Testis (tissue), 3 donors: ENCODE measurements around the gene GTSE1. TPM values are rescaled to one million over a fixed set of nuclear protein-coding genes. Genes with fewer than 3 reads are reported as not detected.

Experiments
- DNase-seq: peaks from one replicate; pipeline ENCODE4 v3.0.0-alpha.2; 2019
- H3K27ac ChIP-seq, 2 donors: fragments of 200-600 bp; sonication (generic); one replicate each; pipeline ENCODE4 v1.5.1; 2019
- H3K27me3 ChIP-seq: fragments of 200-600 bp; sonication (generic); one replicate; pipeline ENCODE4 v1.5.1; 2019
- H3K36me3 ChIP-seq: fragments of 200-600 bp; sonication (generic); one replicate; pipeline ENCODE4 v1.5.1; 2017; ENCODE audit warnings: low read depth; ENCODE audit errors: missing control alignments
- H3K4me1 ChIP-seq: fragments of 200-600 bp; sonication (generic); one replicate; pipeline ENCODE4 v1.5.1; 2019
- H3K4me3 ChIP-seq, 2 donors: fragments of 200-600 bp; sonication (generic); one replicate each; pipeline ENCODE4 v1.5.1; 2017 to 2019
- H3K9me3 ChIP-seq: fragments of 200-600 bp; sonication (generic); one replicate; pipeline ENCODE4 v1.5.1; 2017
- POLR2A ChIP-seq: fragments of 450-650 bp; IDR thresholded peaks from one replicate; pipeline ENCODE4 v1.6.1; 2017; ENCODE audit warnings: antibody characterized with exemption, mild to moderate bottlenecking, moderate library complexity
- WGBS, 2 donors: methylation state at CpG; one replicate each; pipeline ENCODE4 v1.1.5; 2018; 5-methylcytosine and 5-hydroxymethylcytosine counted together
- intact Hi-C: fragments of 100-400 bp; cut with DNase I; formaldehyde crosslinking; loops from one replicate; pipeline ENCODE4 v1.15.1; 2023; ENCODE audit warnings: low total_unique reads
- polyA plus RNA-seq: library from polyadenylated mRNA; stranded (reverse); fragments of 350-450 nt; fragmentation: Illumina TruSeq; extraction: RNeasy Lipid Tissue Mini Kit (QIAGEN cat#74804); gene quantifications from one replicate; pipeline ENCODE4 v1.2.3, GENCODE V29; 2014; ENCODE audit warnings: low read depth, low replicate concordance; ENCODE audit not compliant: insufficient read depth
- total RNA-seq, 2 donors: library from RNA; depleted of rRNA; stranded (reverse); fragments of >200 nt; gene quantifications; one replicate each; pipeline ENCODE4 v1.2.3, GENCODE V29; 2016
- TF ChIP-seq, protein P1 (sequence below), 3 experiments: fragments of 450-650 bp in 2 of 3; fragments of 200-600 bp in 1 of 3; sonication (generic) in 1 of 3; IDR thresholded peaks; one replicate each; pipeline ENCODE4 v1.5.1; 2016 to 2019; ENCODE audit warnings: antibody characterized with exemption in 3 of 3, mild to moderate bottlenecking in 2 of 3, moderate library complexity in 1 of 3

GTSE1 gene
- total and polyA plus RNA-seq, 3 donors from 2014 or later, result 9.0 to 22.9 (median 10.0) TPM

GRCh38 chr22:46251266-46251665, 45.4 kb upstream of the GTSE1 start:
- intact Hi-C loops, result no loop called here
- DNase-seq, result no peak
- WGBS, 2 donors, result 34 to 71% methylated on average over 7 of the region's 7 CpGs
- Histone ChIP-seq H3K9me3 (no peaks in the 10 kb centered on the region), H3K27ac (peak overlapping the region in 1 of 2 donors; percentile 87), H3K36me3 (no peaks in the 10 kb centered on the region), H3K4me3 (peak overlapping the region; percentile 70 to 78), H3K27me3 (no peaks in the 10 kb centered on the region), H3K4me1 (peaks cover 13% of the 10 kb centered on the region)
- no peak for TF ChIP-seq POLR2A
- TF ChIP-seq, protein P1, sequence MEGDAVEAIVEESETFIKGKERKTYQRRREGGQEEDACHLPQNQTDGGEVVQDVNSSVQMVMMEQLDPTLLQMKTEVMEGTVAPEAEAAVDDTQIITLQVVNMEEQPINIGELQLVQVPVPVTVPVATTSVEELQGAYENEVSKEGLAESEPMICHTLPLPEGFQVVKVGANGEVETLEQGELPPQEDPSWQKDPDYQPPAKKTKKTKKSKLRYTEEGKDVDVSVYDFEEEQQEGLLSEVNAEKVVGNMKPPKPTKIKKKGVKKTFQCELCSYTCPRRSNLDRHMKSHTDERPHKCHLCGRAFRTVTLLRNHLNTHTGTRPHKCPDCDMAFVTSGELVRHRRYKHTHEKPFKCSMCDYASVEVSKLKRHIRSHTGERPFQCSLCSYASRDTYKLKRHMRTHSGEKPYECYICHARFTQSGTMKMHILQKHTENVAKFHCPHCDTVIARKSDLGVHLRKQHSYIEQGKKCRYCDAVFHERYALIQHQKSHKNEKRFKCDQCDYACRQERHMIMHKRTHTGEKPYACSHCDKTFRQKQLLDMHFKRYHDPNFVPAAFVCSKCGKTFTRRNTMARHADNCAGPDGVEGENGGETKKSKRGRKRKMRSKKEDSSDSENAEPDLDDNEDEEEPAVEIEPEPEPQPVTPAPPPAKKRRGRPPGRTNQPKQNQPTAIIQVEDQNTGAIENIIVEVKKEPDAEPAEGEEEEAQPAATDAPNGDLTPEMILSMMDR (IDR thresholded peaks at IDR 0.05), result no peak

- Histone ChIP-seq H3K4me1 (peaks cover 13% of the 10 kb centered on the region), H3K9me3 (no peaks in the 10 kb centered on the region), H3K27me3 (no peaks in the 10 kb centered on the region), H3K4me3 (no peak overlapping the region), H3K27ac (no peak overlapping the region), H3K36me3 (no peaks in the 10 kb centered on the region)
- TF ChIP-seq POLR2A, result no peak
- intact Hi-C loops, result no loop called here
- WGBS, 2 donors, result 68 to 83% methylated on average over 9 of the region's 9 CpGs
- no peak for DNase-seq
These were observed 44.8 kb upstream of the GTSE1 start for GRCh38 chr22:46251816-46252380.

- Histone ChIP-seq H3K27me3 (no peaks in the 10 kb centered on the region), H3K27ac (no peak overlapping the region), H3K4me1 (no peaks in the 10 kb centered on the region), H3K36me3 (no peaks in the 10 kb centered on the region), H3K9me3 (no peaks in the 10 kb centered on the region), H3K4me3 (no peak overlapping the region)
- 73 to 91% methylated on average over 8 of the region's 8 CpGs for WGBS, 2 donors
- TF ChIP-seq, protein P1 (IDR thresholded peaks at IDR 0.05), result no peak
- no peak for TF ChIP-seq POLR2A
- intact Hi-C loops, result no loop called here
- DNase-seq, result no peak
These were observed 40.2 kb upstream of the GTSE1 start for GRCh38 chr22:46256358-46256958.

DNA sequence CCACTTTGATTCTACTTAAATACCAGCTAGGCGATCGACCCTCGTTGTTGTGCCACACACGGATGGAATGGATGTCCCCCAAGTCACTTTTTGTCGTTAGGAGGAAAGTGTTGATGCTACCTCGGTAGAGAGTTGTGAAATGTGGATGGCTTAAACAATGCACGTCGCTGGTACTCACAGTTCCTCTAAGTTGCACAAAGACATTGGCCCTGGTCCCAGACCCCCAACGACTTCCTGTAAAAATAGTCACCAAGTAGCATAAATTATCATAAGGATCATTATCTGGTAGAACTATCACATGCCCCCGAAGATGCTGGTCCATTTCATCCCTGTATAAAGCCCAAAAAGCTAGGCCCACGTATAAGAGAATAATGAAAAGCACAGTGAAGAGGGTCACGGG, 37.3 kb upstream of the GTSE1 start:
- H3K27me3 ChIP-seq, result no peaks in the 10 kb centered on the region
- no peak for DNase-seq
- intact Hi-C loops, result no loop called here
- TF ChIP-seq, protein P1 (IDR thresholded peaks at IDR 0.05), result no peak
- no peak for TF ChIP-seq POLR2A
- no peaks in the 10 kb centered on the region for H3K9me3 ChIP-seq
- no peak overlapping the region for H3K4me3 ChIP-seq
- no peaks in the 10 kb centered on the region for H3K4me1 ChIP-seq
- H3K27ac ChIP-seq, result no peak overlapping the region
- H3K36me3 ChIP-seq, result no peaks in the 10 kb centered on the region
- 85 to 90% methylated on average over 12 of the region's 12 CpGs for WGBS, 2 donors

GRCh38 chr22:46260038-46260437, 36.6 kb upstream of the GTSE1 start:
- 87 to 88% methylated on average over 5 to 6 of the region's 6 CpGs for WGBS, 2 donors
- no peak overlapping the region for H3K4me3 ChIP-seq
- intact Hi-C loops, result no loop called here
- no peaks in the 10 kb centered on the region for H3K36me3 ChIP-seq
- no peaks in the 10 kb centered on the region for H3K9me3 ChIP-seq
- TF ChIP-seq, protein P1 (IDR thresholded peaks at IDR 0.05), result no peak
- TF ChIP-seq POLR2A, result no peak
- DNase-seq, result no peak
- no peak overlapping the region for H3K27ac ChIP-seq
- no peaks in the 10 kb centered on the region for H3K4me1 ChIP-seq
- no peaks in the 10 kb centered on the region for H3K27me3 ChIP-seq
